NCI-H345 treated with DMSO at 0.1 percent for 48 hours (cell line): ENCODE measurements around the gene PPID.
"Not testable (repeated sequence)": the region's sequence is repeated elsewhere in the genome, so short reads cannot be mapped to it uniquely, and the experiment has no call there.

Experiments used
- DNase-seq: peaks from one replicate; lab custom pipeline; 2025; ENCODE audit not compliant: unreplicated experiment; lab: John Stamatoyannopoulos, UW

The PPID gene

GRCh38 chr4:158722917-158723793, at the start of gene PPID:
PPID (minus strand) TSS chr4:158723396; CDS start chr4:158723288, 108 bp downstream.
- peak; percentile 36 for DNase-seq

GRCh38 chr4:158771776-158772175, 48.6 kb upstream of the PPID start:
- DNase-seq: no peak

GRCh38 chr4:158770671-158771070, 47.5 kb upstream of the PPID start:
- no peak for DNase-seq

GRCh38 chr4:158769175-158769921, 46.2 kb upstream of the PPID start:
- no peak for DNase-seq

GRCh38 chr4:158768555-158769174, 45.5 kb upstream of the PPID start, which contains the start of gene FNIP2:
FNIP2 (plus strand) TSS chr4:158769026; CDS start chr4:158769213, 187 bp downstream.
- DNase-seq: peak; percentile 56

GRCh38 chr4:158767451-158767850, 44.3 kb upstream of the PPID start:
- no peak for DNase-seq

GRCh38 chr4:158766434-158767044, 43.3 kb upstream of the PPID start:
- no peak for DNase-seq

GRCh38 chr4:158763462-158763861, 40.3 kb upstream of the PPID start:
- no peak for DNase-seq

GRCh38 chr4:158762553-158762952, 39.4 kb upstream of the PPID start:
- no peak for DNase-seq

GRCh38 chr4:158760866-158761265, 37.7 kb upstream of the PPID start:
- no peak for DNase-seq

GRCh38 chr4:158759539-158759938, 36.3 kb upstream of the PPID start:
- DNase-seq: not testable (repeated sequence)

- no peak for DNase-seq
Observed at GRCh38 chr4:158758703-158759102, 35.5 kb upstream of the PPID start.

GRCh38 chr4:158758142-158758541, 34.9 kb upstream of the PPID start:
- DNase-seq: no peak

- no peak for DNase-seq
Observed at GRCh38 chr4:158756588-158756987, 33.4 kb upstream of the PPID start.

GRCh38 chr4:158755819-158756218, 32.6 kb upstream of the PPID start:
- DNase-seq: not testable (repeated sequence)

- no peak for DNase-seq
Observed at GRCh38 chr4:158754385-158755180, 31.4 kb upstream of the PPID start.

- no peak for DNase-seq
Observed at GRCh38 chr4:158750379-158750778, 27.2 kb upstream of the PPID start.

- not testable (repeated sequence) for DNase-seq
Observed at GRCh38 chr4:158746537-158746936, 23.3 kb upstream of the PPID start.

- DNase-seq: no peak
Observed at GRCh38 chr4:158741326-158742021, 18.3 kb upstream of the PPID start.

- DNase-seq: no peak
Observed at GRCh38 chr4:158739600-158739999, 16.4 kb upstream of the PPID start.
